Glutamatergic neuron (in vitro differentiated cells): Measurements from ENCODE around the gene FNDC3B. TPM values are rescaled to one million over a fixed set of nuclear protein-coding genes. Genes with fewer than 3 reads are reported as not detected.

Experiments
- DNase-seq: peaks from one replicate; pipeline ENCODE4 v3.0.0; 2022
- H3K27ac Mint-ChIP-seq: one replicate; pipeline ENCODE4 v1.8.0; 2020; ENCODE audit warnings: mild to moderate bottlenecking, mixed read lengths, inconsistent platforms; ENCODE audit not compliant: unreplicated experiment
- H3K27me3 Mint-ChIP-seq: one replicate; pipeline ENCODE4 v1.8.0; 2020; ENCODE audit warnings: mild to moderate bottlenecking, moderate library complexity, mixed read lengths, inconsistent platforms; ENCODE audit not compliant: unreplicated experiment
- H3K36me3 Mint-ChIP-seq: one replicate; pipeline ENCODE4 v1.8.0; 2020; ENCODE audit warnings: mild to moderate bottlenecking, mixed read lengths, inconsistent platforms; ENCODE audit not compliant: unreplicated experiment
- H3K4me1 Mint-ChIP-seq: one replicate; pipeline ENCODE4 v1.8.0; 2020; ENCODE audit warnings: mild to moderate bottlenecking, low read depth, mixed read lengths, inconsistent platforms; ENCODE audit not compliant: unreplicated experiment
- H3K4me3 Mint-ChIP-seq: one replicate; pipeline ENCODE4 v1.8.0; 2020; ENCODE audit warnings: mild to moderate bottlenecking, mixed read lengths, inconsistent platforms; ENCODE audit not compliant: unreplicated experiment
- H3K9me3 Mint-ChIP-seq: one replicate; pipeline ENCODE4 v1.8.0; 2020; ENCODE audit warnings: mild to moderate bottlenecking, moderate library complexity, mixed read lengths, inconsistent platforms; ENCODE audit not compliant: unreplicated experiment
- CTCF ChIP-seq: fragments of 200-600 bp; sonication (generic); IDR thresholded peaks from one replicate; pipeline ENCODE4 v1.5.0; 2021; ENCODE audit not compliant: partially characterized antibody, unreplicated experiment
- total RNA-seq: library from RNA; stranded (reverse); fragmentation: NEBNext Ultra II Directional; extraction: Animal tissue kit (Norgen Biotek cat#: 25700); gene quantifications from one replicate; pipeline ENCODE4 v1.2.1, GENCODE V29; 2021; ENCODE audit not compliant: unreplicated experiment

The FNDC3B gene
- total RNA-seq, 1 donor from 2014 or later, result 11.7 TPM

GRCh38 chr3:172300862-172301261 lies 261.5 kb downstream of the FNDC3B start:
- DNase-seq, result no peak
- peaks cover 11% of the 10 kb centered on the region for H3K4me1 Mint-ChIP-seq
- no peaks in the 10 kb centered on the region for H3K36me3 Mint-ChIP-seq
- no peak for TF ChIP-seq CTCF
- H3K27ac Mint-ChIP-seq, result peak overlapping the region; percentile 65
- no peaks in the 10 kb centered on the region for H3K27me3 Mint-ChIP-seq
- no peaks in the 10 kb centered on the region for H3K9me3 Mint-ChIP-seq
- no peak overlapping the region for H3K4me3 Mint-ChIP-seq

GRCh38 chr3:172302203-172302602 lies 262.8 kb downstream of the FNDC3B start:
- Mint-ChIP-seq H3K9me3 (no peaks in the 10 kb centered on the region), H3K4me1 (peaks cover 11% of the 10 kb centered on the region), H3K27me3 (no peaks in the 10 kb centered on the region), H3K36me3 (no peaks in the 10 kb centered on the region), H3K4me3 (no peak overlapping the region), H3K27ac (no peak overlapping the region)
- DNase-seq, result no peak
- no peak for TF ChIP-seq CTCF

- no peaks in the 10 kb centered on the region for H3K36me3 Mint-ChIP-seq
- H3K4me1 Mint-ChIP-seq, result peaks cover 11% of the 10 kb centered on the region
- no peaks in the 10 kb centered on the region for H3K27me3 Mint-ChIP-seq
- no peak for DNase-seq
- H3K4me3 Mint-ChIP-seq, result no peak overlapping the region
- H3K9me3 Mint-ChIP-seq, result no peaks in the 10 kb centered on the region
- no peak for TF ChIP-seq CTCF
- H3K27ac Mint-ChIP-seq, result no peak overlapping the region
These were observed 263.8 kb downstream of the FNDC3B start for GRCh38 chr3:172303181-172303580.

- H3K36me3 Mint-ChIP-seq, result no peaks in the 10 kb centered on the region
- DNase-seq, result no peak
- no peak overlapping the region for H3K4me3 Mint-ChIP-seq
- peak; percentile 22 for TF ChIP-seq CTCF
- no peak overlapping the region for H3K27ac Mint-ChIP-seq
- H3K27me3 Mint-ChIP-seq, result no peaks in the 10 kb centered on the region
- H3K4me1 Mint-ChIP-seq, result peaks cover 11% of the 10 kb centered on the region
- no peaks in the 10 kb centered on the region for H3K9me3 Mint-ChIP-seq
These were observed 264.7 kb downstream of the FNDC3B start for GRCh38 chr3:172303941-172304558.

- no peak overlapping the region for H3K27ac Mint-ChIP-seq
- H3K36me3 Mint-ChIP-seq, result no peaks in the 10 kb centered on the region
- no peak for DNase-seq
- H3K4me1 Mint-ChIP-seq, result peaks cover 3% of the 10 kb centered on the region
- H3K27me3 Mint-ChIP-seq, result no peaks in the 10 kb centered on the region
- no peak overlapping the region for H3K4me3 Mint-ChIP-seq
- no peak for TF ChIP-seq CTCF
- H3K9me3 Mint-ChIP-seq, result no peaks in the 10 kb centered on the region
These were observed 266.2 kb downstream of the FNDC3B start for GRCh38 chr3:172305552-172305951.
